NCI-H446 treated with DMSO at 0.1 percent for 48 hours (cell line): ENCODE measurements around the gene ABCE1.
"Not testable (repeated sequence)": the region's sequence is repeated elsewhere in the genome, so short reads cannot be mapped to it uniquely, and the experiment has no call there.

Experiments
- DNase-seq: peaks from one replicate; lab custom pipeline; 2025; lab: John Stamatoyannopoulos, UW

Gene ABCE1

GRCh38 chr4:145102619-145103018, 4.5 kb downstream of the ABCE1 start:
- DNase-seq, result no peak

- no peak for DNase-seq
Observed at GRCh38 chr4:145103496-145103895, 5.4 kb downstream of the ABCE1 start.

GRCh38 chr4:145107126-145107525, 9.0 kb downstream of the ABCE1 start:
- no peak for DNase-seq

DNA sequence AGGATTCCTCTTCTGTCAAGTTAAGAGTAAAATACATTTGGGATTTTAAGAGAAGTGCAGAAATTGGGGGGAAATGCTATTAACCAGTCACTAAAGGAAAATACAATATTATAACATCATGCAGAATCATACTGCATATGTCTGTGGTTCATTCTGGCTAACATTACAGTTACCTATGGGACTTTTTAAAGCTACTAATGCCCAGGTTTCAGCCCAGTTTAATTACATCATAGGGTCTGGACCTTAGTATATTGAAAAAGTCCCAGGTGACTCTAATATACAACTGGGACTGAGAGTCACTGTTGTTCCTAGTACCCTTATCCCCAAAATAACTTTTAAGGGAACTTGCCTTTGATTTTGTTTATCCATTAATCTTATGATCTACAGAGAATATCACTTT, 10.0 kb downstream of the ABCE1 start:
- DNase-seq, result no peak

DNA sequence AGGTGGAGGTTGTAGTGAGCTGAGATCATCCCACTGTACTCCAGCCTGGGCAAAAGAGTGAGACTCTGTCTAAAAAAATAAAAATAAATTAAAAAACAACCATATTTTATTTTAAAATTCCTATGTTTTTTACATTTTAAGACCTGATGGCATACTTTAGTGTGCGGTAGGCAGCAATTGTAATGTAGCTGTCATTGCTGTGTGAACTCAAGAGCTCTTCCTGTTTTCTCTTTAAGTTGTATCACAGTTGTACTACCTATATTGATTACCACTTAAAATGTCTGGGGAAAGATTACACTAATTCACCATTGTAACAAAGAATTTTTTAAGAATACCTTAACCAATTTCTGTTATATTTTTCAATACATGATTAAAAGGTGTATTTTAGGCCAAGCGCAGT, 27.3 kb downstream of the ABCE1 start:
- no peak for DNase-seq

GRCh38 chr4:145130130-145130529, 32.0 kb downstream of the ABCE1 start:
- no peak for DNase-seq

DNA sequence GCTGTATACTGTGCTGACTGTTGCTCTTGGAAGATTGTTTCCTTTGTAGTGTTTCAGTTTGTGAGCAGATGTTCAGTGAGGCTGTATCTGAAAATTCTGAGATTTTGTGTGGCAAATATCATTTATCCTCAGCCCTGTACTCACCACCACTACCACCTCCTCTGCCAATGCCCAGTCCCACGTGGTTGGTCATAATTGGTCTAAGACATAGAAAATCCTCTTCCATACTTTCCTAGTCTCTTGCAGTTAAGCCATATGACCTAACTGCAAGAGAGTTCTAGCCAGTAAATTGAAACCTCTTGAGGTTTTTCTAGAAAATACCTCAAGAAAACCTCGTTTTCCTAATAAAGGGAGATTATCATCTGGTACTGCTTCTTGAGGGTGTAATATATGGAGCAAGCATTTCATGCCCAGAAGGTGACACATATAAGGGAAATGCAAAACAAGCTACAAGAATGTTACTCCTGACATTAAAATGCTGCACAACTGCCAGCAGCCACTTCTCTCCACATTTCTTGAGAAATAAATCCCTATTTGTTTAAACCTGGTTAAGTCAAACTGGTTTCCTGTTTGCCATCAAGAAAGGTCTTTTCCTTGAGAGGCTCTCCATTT, 32.8 kb downstream of the ABCE1 start:
- no peak for DNase-seq

DNA sequence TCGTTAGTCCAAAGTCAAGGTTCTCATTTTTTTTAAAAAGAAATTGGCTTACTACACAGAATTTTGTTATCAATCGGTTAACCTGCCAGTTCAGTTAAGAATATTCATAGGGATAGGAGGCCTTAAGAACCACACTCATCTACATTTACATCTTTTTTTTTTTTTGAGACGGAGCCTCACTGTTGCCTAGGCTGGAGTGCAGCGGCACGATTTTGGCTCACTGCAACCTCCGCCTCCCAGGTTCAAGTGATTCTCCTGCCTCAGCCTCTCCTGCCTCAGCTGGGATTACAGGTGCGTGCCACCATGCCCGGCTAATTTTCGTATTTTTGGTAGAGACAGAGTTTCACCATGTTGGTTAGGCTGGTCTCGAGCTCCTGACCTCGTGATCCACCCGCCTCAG, 33.7 kb downstream of the ABCE1 start:
- DNase-seq, result no peak

DNA sequence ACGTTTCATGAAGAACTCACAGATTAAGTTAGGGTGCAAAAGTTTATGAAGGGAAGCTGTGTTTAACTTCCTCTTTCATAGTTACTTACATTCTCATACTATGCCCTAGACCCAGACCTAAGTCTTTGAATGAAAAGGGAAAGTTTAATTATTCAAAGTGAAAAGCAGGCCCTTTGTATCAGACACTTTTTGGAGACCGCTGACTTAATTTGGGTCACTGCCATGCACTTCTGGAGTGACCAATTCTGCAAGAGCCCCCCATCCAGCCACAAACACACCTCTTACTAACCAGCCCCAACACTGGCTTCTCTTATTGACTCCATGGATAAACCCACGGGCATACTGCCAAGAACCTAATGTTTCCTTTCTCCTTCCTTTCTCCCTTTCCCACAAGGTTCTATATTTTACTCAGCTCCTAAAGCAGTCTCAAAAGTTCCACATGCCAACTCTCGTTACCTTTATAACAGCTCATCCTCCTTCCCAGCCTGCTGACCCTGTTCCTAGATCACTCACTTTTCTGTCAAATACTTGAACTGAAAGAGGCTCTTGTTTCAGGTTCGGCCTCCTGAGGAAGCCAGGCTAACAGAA, 34.5 kb downstream of the ABCE1 start:
- no peak for DNase-seq

DNA sequence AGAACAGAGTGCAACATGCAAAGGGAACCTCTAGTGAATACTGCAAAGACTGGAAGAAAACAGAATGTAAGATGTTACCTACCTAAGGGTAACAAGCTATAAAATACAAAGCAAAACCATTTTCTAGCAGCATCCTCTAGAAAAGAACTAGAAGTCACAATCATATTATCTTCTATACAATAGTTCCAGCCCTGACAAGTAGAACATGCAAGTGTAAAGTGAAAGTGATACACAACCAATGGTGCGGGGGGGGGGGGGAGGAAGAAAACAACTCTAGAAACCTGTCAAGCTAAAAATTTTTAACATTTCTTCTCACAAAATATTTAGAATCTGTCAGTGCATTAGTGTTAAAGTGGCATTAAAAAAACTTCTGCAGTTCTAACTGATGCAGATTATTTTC, 38.1 kb downstream of the ABCE1 start:
- DNase-seq, result not testable (repeated sequence)

DNA sequence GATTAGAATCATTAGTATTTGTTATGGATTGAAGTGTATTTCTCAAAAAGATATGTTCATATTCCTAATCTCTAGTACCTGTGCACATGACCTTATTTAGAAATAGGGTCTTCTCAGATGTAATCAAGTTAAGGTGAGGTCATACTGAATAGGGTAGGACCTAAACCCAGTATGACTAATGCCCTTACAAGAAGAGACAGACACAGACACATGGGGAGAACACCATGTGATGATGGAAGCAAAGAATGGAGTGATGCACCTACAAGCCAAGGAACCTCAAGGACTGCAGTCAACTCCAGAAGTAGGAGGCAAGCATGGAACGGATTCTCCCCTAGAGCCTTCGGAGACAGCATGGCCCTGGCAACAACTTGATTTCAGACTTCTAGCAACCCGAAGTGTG, 50.9 kb downstream of the ABCE1 start:
- no peak for DNase-seq

DNA sequence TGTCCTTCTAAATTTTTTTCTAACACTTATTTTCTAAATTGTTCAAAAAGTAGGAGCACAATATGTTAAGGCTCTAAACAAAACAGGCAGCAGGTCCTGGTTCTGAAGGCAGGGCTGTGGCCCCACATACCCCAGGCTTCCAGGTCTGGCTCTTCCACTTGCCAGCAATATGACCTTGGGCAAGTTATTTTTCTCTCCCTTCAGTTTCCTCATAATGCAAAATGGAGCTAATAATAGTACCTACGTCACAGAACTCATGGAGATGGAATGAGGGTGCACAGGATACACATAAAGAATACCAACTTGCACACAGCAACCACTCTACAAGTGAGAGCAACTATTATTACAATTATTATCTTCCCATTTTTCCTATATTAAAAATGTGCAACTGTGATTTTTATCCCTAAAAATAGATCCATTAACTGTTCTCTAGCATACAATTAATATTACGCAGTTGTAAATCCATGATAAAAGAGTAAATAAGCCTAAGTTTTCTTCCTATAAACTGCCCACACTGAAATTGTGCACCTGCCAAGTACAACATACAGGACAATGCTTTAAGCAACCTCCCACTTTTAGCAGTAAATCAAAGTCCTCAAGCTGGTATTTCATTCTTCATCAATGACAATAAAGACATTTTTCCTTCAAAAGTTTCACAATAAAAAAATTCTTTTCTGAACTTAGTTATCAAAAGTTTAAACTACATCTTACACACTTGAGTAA, 55.2 kb downstream of the ABCE1 start:
- DNase-seq, result no peak

- no peak for DNase-seq
Observed at GRCh38 chr4:145153904-145154298, 55.8 kb downstream of the ABCE1 start.

- DNase-seq, result no peak
Observed at GRCh38 chr4:145154573-145154972, 56.5 kb downstream of the ABCE1 start.

GRCh38 chr4:145155268-145155870, 57.3 kb downstream of the ABCE1 start:
- no peak for DNase-seq

DNA sequence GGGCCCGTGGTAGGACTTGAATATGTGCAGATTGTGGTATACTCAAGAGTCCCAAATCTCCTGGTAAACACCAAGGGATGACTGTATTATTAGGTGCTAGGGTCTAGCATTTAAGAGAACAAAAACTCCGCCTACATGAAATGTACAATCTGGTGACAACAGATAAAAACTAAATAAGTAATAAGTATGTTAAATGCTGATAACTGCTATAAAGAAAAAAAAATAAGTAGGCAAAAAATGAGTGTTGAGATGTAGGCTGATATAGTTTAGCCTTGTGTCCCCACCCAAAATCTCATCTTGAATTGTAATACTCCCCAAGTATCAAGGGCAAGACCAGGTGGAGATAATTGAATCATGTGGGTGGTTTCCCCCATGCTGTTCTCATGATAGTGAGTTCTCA, 58.9 kb downstream of the ABCE1 start:
- no peak for DNase-seq

DNA sequence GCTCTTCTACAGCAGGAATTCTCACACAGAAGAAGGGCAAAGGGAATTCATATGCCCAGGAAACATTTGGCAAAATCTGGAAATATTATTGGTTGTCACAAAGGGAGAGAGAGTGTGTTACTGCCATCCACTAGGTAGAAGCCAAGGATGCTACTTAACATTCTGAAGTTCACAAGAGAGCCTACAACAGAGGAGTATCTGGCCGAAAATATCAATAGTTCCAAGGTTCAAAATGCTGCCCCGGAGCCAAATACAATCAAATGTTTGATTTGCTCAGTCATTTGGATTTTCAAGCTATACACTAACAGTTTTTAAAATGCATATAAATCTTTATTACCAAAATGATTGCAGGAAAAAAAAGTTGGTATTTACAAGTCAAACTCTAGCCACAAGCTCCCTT, 63.4 kb downstream of the ABCE1 start:
- no peak for DNase-seq

DNA sequence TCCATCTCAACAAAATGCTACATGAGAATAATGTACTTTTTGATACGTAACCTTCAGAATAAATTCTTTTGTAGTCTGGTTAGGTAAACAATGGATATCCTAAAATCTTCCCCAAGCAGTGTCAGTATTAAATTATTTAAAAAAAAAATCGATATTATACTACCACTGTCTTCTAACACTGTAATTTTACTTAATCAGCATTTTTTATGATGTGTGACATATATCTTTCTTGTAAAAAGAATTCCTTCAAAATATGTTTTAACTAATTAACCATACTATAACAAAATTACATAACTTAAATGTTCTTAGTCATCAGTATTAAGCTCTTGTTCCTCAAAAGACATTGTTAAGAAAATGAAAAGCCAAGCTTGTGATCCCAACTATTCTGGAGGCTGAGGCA, 69.8 kb downstream of the ABCE1 start:
- no peak for DNase-seq

- no peak for DNase-seq
Observed at GRCh38 chr4:145168581-145169187, 70.6 kb downstream of the ABCE1 start.

DNA sequence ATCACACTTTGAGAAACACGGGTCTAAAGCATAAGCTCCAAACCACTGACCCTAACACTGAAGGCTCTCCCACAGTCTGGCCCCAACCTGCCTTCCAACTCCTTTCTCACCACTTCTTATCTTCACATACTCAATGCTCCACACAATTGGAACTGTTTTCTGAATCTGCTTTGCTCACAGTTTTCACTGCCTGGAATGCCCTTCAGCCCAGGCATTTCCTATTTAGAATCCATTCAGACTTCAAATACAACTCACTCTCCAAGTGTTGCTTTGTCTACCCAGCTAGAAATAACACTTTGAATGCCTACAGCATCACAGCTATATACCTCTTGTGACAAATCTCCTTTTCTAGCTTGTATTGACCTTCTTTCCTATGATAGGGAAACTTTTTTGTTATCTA, 72.1 kb downstream of the ABCE1 start:
- no peak for DNase-seq

GRCh38 chr4:145171911-145172310, 73.8 kb downstream of the ABCE1 start:
- no peak for DNase-seq

GRCh38 chr4:145176641-145177432, 78.7 kb downstream of the ABCE1 start:
- DNase-seq, result no peak
